RWPE1 (cell line): ENCODE data around the gene ITGB5.

ENCODE experiments used
- CTCF ChIA-PET: fragments of 350-600 bp; sonication (Branson Sonifier 250); formaldehyde crosslinking; extraction: SDS; loops from one replicate; lab custom pipeline; 2021; lab: Yijun Ruan, JAX
- POLR2A ChIA-PET: fragments of 400-600 bp; formaldehyde crosslinking; extraction: SDS; loops from one replicate; lab custom pipeline; 2020; ENCODE audit warnings: antibody characterized with exemption; ENCODE audit not compliant: low non-redundant PET; lab: Yijun Ruan, JAX
- DNase-seq: peaks from one replicate; pipeline ENCODE4 v3.0.0; 2012; ENCODE audit warnings: low spot score
- H3K27ac ChIP-seq: fragments of 450-650 bp; 2 replicates; pipeline ENCODE4 v1.5.1; 2017
- CTCF ChIP-seq: fragments of 450-650 bp; conservative IDR thresholded peaks from 2 replicates; pipeline ENCODE4 v1.5.1; 2017; ENCODE audit warnings: low read depth, mild to moderate bottlenecking

The ITGB5 gene

GRCh38 chr3:124843047-124843446 lies 44.1 kb downstream of the ITGB5 start:
- H3K27ac ChIP-seq, result peak overlapping the region; percentile 26
- ChIA-PET POLR2A (no interaction called here), CTCF (no interaction called here)
- TF ChIP-seq CTCF, result no peak
- DNase-seq, result no peak

- CTCF ChIA-PET, result no interaction called here
- POLR2A ChIA-PET, result no interaction called here
- TF ChIP-seq CTCF, result no peak
- H3K27ac ChIP-seq, result no peak overlapping the region
- DNase-seq, result no peak
Observed at GRCh38 chr3:124841517-124841916, 45.6 kb downstream of the ITGB5 start.

GRCh38 chr3:124840331-124840730 lies 46.8 kb downstream of the ITGB5 start:
- no peak overlapping the region; the same call in 1 of the 2 replicates for H3K27ac ChIP-seq
- ChIA-PET POLR2A (no interaction called here), CTCF (no interaction called here)
- TF ChIP-seq CTCF, result no peak
- no peak for DNase-seq

- ChIA-PET POLR2A (no interaction called here), CTCF (no interaction called here)
- TF ChIP-seq CTCF, result no peak
- DNase-seq, result no peak
- H3K27ac ChIP-seq, result no peak overlapping the region
Observed at GRCh38 chr3:124839896-124840295, 47.3 kb downstream of the ITGB5 start.

- no peak for DNase-seq
- no peak for TF ChIP-seq CTCF
- POLR2A ChIA-PET, result no interaction called here
- CTCF ChIA-PET, result no interaction called here
- H3K27ac ChIP-seq, result peak overlapping the region; percentile 82
Observed at GRCh38 chr3:124838963-124839362, 48.2 kb downstream of the ITGB5 start.

- ChIA-PET POLR2A (no interaction called here), CTCF (interaction anchor here (0.6 kb wide), 2 partner anchors 52 to 77 kb away, joined by 4 read pairs; no protein-coding TSS in a partner anchor)
- H3K27ac ChIP-seq, result peak overlapping the region; percentile 93
- no peak for TF ChIP-seq CTCF
- peak; percentile 67 for DNase-seq
Observed at GRCh38 chr3:124837730-124838186, 49.4 kb downstream of the ITGB5 start.

- H3K27ac ChIP-seq, result peak overlapping the region; percentile 93
- DNase-seq, result no peak
- ChIA-PET CTCF (interaction anchor here (0.6 kb wide), 1 partner anchor 53 kb away, joined by 4 read pairs; no protein-coding TSS in a partner anchor), POLR2A (no interaction called here)
- TF ChIP-seq CTCF, result no peak
Observed at GRCh38 chr3:124837065-124837464, 50.1 kb downstream of the ITGB5 start.
